MG63 (cell line): ENCODE data around the gene NCSTN. TPM values are rescaled to one million over a fixed set of nuclear protein-coding genes. Genes with fewer than 3 reads are reported as not detected.
A peak's percentile ranks its signal among the peaks of the same experiment; 100 is the strongest.

Experiments
- DNase-seq: peaks from one replicate; pipeline ENCODE4 v3.0.0-alpha.2; 2020
- H3K27me3 ChIP-seq: fragments of 250-450 bp; sonication (Bioruptor Pico); 2 replicates; pipeline ENCODE4 v1.5.1; 2020; ENCODE audit warnings: mild to moderate bottlenecking, moderate library complexity
- H3K36me3 ChIP-seq: fragments of 250-450 bp; sonication (Bioruptor Pico); 2 replicates; pipeline ENCODE4 v1.5.1; 2020; ENCODE audit warnings: mild to moderate bottlenecking, moderate library complexity
- H3K4me3 ChIP-seq: fragments of 250-450 bp; sonication (Bioruptor Pico); 2 replicates; pipeline ENCODE4 v1.5.1; 2020; ENCODE audit warnings: mild to moderate bottlenecking, moderate library complexity
- H3K9me3 ChIP-seq: fragments of 250-450 bp; sonication (Bioruptor Pico); 2 replicates; pipeline ENCODE4 v1.5.1; 2020; ENCODE audit warnings: mild to moderate bottlenecking, moderate library complexity
- total RNA-seq: library from RNA; depleted of rRNA; stranded (reverse); fragments of >200 nt; shearing (Covaris generic); gene quantifications from 2 replicates; pipeline ENCODE4 v1.2.3, GENCODE V29; 2014; ENCODE audit warnings: low replicate concordance; rRNA removed

NCSTN gene
- total RNA-seq = 31.5 and 50.6 TPM in 2 replicates

DNA sequence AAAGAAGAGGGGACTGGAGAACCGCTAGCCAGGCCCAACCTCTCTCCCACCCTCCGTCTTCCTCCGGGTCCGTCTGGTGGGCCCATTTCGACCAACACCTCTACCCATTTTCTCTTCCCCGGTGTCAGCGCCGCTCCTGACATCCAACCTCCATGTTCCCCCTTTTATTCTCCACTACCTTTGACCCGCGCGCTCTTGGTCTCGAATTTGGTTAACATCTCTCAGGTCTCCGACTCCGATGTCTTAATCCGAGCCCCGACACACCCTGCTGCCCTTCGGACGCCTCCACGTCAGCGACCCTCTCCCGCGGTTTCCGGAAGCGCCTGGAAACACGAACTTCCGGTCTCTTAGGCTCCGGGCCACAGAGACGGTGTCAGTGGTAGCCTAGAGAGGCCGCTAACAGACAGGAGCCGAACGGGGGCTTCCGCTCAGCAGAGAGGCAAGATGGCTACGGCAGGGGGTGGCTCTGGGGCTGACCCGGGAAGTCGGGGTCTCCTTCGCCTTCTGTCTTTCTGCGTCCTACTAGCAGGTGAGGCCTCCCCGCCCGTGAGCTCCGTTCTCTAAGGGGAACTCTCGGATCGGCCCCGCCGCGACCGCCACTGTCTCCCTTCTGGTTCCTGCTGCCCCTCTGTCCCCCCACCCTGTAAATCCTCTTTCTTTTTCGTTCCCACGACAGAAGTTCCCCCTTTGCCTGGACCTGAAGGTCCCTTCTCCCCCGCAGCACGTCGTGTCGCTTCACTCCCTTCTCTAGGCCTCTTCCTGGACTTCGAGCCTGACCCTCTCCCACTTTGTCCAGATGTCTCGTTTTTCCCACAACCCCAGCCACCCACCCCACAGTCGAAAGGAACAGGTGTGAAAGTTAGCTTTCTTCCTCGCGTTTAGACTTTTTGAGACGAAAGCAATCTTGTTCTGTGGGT lies at the start of gene NCSTN, which contains the start of gene COPA:
Gene NCSTN (plus strand): TSS at position 431 of the 917 bp plus-strand sequence. CDS start 14 bp downstream, at position 445.
Gene COPA (minus strand): TSS at position 298 of the 917 bp plus-strand sequence. CDS start 80 bp downstream, at position 218.
- H3K4me3 ChIP-seq = peak within 1 kb of the TSS; percentile 95
- DNase-seq = peak; percentile 96
- no peaks in the 10 kb centered on the region for H3K27me3 ChIP-seq
- H3K36me3 ChIP-seq = peaks cover 64% of the 10 kb centered on the region
- no peaks in the 10 kb centered on the region for H3K9me3 ChIP-seq

DNA sequence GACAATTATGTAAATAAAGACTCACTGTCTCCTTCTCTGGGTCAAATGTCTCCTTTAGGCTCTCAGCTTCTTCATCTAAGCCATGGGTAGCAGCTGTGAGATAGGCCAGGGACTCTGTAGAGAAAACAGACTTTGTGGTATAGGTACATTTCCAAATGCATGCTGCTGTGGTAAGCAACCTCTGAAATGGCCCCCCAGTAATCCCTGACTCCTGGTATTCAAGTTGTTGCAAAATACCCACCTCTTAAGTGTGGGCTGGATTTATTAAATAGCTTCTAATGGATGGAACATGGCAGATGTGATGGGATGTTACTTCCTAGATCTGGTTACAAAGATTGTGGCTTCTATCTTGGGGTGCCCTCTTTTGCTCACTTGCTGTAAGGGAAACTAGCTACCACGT lies 47.1 kb upstream of the NCSTN start:
- H3K4me3 ChIP-seq = no peak overlapping the region
- no peaks in the 10 kb centered on the region for H3K27me3 ChIP-seq
- no peak for DNase-seq
- peaks cover 98% of the 10 kb centered on the region for H3K36me3 ChIP-seq
- H3K9me3 ChIP-seq = no peaks in the 10 kb centered on the region

DNA sequence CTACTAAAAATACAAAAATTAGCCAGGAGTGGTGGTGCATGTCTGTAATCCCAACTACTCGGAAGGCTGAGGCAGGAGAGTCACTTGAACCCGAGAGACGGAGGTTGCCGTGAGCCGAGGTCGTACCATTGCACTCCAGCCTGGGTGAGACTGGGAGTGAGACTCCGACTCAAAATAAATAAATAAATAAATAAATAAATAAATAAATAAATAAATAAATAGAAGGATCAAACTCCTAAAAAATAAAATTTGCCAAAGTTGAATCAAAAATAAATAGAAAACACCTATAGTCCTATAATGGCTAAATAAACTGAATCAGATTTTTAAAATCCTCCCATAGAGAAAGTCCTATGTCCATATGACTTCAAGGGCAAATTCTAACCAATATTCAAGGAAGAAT lies 43.0 kb upstream of the NCSTN start:
- Histone ChIP-seq H3K27me3 (no peaks in the 10 kb centered on the region), H3K36me3 (peaks cover 94% of the 10 kb centered on the region), H3K9me3 (no peaks in the 10 kb centered on the region), H3K4me3 (no peak overlapping the region)
- no peak for DNase-seq

DNA sequence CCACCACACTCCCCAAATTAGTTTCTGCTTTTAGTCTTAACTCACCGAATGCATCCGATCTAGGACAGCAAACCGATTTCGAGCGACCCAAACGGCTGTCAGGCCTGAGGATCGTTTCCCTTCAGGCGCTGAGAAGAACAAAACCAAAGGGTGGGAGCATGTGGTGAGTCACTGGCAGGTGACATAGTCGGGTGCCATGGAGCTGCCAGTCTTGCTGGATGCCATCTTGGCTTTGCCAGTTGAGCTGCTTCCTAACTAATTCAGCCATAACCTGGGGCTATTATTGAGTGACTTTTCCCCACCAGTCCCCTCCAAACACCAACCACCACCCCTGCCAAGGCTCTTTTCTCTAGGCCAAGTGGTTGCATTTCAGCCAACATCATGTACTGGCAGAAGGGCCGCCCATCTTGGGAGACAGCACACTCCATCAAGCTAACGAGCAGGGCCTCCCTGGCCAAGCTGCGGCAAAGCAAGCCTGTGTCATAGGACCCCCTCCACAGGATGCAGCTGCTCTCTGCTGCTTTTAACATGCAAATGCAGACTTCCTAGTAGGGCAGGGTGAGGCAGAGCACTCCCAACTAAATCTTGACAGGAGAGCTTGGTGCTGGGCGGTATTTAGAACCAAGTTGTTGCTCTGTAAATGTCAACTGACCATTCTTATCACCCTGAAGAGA lies 35.9 kb upstream of the NCSTN start:
- Histone ChIP-seq H3K4me3 (no peak overlapping the region), H3K36me3 (peaks cover 94% of the 10 kb centered on the region), H3K27me3 (no peaks in the 10 kb centered on the region), H3K9me3 (no peaks in the 10 kb centered on the region)
- no peak for DNase-seq

DNA sequence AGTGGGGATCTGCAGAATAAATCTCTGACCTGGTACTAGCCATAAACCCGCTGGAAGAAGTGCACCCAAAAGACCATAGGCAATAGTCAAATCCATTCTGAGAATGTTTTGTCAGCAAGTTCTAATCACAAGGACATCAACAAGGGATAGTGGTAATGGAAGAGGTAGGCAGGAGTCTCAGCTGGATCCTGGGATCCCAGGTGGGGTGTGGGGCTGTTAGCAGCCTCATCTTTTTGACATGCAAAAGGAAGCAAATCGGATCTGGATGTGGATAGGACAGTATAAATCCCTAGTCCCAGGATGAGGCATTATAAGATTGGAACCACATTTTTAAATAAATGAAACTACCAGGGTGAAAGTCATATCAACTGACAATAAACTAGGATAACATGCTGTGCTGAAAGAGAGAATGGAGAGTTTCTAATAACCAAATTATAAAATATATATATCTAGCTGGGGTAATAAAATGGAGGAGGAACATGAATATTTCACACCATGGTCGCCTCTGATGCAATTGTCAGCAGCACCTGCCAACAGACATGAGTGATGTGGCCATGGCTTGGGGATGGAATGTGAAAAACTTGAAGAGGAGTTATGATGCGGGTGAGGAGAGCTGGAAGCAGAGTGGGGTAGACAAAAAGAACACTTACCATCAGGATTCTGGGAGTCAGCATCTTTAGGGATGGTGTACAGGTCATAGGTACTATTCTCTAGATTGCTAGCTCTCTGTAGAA lies 34.6 kb upstream of the NCSTN start:
- no peak for DNase-seq
- no peaks in the 10 kb centered on the region for H3K9me3 ChIP-seq
- no peaks in the 10 kb centered on the region for H3K27me3 ChIP-seq
- H3K4me3 ChIP-seq = no peak overlapping the region
- peaks cover 95% of the 10 kb centered on the region for H3K36me3 ChIP-seq

DNA sequence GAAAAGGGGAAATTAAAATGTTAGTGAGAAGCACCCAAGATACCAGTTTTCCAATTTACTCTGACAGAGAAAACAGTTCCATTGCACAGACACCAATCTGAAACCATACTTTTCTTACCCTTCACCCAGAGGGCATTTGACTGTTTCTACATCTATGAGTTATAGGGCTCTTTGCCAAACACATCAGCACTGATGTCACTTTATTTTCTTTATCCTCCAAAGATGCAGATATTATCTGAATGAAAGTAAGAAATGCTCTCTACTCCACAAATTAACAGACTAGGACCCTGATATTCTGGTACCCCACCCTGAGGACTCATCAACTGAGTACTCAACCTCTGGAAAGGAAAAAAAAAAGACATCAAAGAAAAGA lies 34.0 kb upstream of the NCSTN start:
- no peaks in the 10 kb centered on the region for H3K9me3 ChIP-seq
- H3K27me3 ChIP-seq = no peaks in the 10 kb centered on the region
- H3K4me3 ChIP-seq = no peak overlapping the region
- DNase-seq = no peak
- H3K36me3 ChIP-seq = peaks cover 97% of the 10 kb centered on the region

DNA sequence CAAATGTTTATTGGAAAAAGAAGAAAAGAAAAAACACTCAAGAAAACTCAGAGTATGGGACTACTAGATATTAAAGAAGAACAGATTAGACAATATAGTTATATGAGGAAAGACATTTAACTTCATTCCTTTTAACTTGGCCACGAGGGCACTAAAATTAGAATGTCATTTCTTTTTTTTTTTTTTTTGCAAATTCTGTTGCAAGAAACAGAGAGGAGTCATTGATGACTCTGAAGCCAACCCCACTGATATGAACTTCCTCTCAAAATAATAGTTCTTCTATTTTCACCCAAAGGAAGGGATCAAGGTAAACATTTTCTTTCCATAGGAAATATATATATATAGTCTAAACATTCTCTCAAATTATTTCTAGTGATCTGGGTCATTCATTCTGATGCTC lies 33.6 kb upstream of the NCSTN start:
- no peak overlapping the region for H3K4me3 ChIP-seq
- no peak for DNase-seq
- no peaks in the 10 kb centered on the region for H3K27me3 ChIP-seq
- peaks cover 97% of the 10 kb centered on the region for H3K36me3 ChIP-seq
- no peaks in the 10 kb centered on the region for H3K9me3 ChIP-seq

DNA sequence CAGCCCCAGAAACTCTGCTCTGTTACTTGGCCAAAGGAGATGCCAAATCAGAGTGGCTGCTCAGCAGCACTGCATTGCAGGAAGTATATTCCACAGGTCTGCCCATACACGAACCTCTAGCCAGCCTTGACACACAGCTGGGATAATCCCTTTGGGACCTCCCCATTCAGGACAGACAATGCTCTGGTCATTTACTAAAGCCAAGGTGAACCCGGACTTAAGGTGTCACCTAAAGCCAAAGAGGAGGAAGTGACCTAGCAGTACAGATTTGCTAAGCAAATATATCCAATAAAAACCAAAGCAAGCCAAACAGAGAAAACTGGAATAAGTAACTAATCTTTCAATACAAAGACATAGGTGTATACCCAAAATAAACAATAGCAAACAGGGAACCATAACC lies 27.8 kb upstream of the NCSTN start:
- Histone ChIP-seq H3K9me3 (peaks cover 3% of the 10 kb centered on the region; the same call in 1 of the 2 replicates), H3K4me3 (no peak overlapping the region), H3K27me3 (no peaks in the 10 kb centered on the region), H3K36me3 (peaks cover 96% of the 10 kb centered on the region)
- no peak for DNase-seq

DNA sequence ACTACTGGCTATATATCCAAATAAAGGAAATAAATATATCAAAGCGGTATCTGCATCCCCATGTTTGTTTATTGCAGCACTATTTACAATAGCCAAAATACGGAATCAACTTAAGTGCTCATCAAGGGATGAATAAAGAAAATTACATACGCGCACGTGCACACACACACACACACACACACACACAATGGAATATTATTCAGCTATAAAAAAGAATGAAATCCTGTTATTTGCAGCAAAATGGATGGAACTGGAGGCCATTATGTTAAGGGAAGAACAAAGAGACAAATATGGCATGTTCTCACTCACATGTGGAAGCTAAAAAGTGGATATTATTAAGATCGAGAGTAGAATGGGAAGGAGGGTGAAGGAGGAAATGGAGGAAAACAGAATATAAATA lies 20.4 kb upstream of the NCSTN start:
- Histone ChIP-seq H3K4me3 (no peak overlapping the region), H3K9me3 (no peaks in the 10 kb centered on the region; the same call in 1 of the 2 replicates), H3K36me3 (peaks cover 90% of the 10 kb centered on the region), H3K27me3 (no peaks in the 10 kb centered on the region)
- DNase-seq = no peak

DNA sequence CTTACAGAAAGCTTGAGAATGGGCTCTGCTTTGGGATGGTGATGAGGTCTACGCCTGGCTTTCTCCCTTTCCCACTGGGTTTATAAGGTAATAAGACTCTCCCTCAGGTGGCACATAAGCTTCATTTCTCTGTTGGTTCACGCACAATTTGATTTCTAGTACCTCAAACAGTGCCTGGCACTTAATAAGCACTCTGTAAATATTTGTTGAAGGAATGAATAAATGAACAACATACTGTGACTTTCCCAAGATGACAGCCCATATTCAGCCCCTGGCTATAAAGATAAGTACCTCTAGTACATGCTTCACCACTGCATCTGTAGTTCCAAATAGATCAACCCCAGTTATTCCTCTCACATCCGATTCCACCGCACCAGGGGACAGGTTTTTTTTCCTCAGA lies 17.9 kb upstream of the NCSTN start:
- Histone ChIP-seq H3K9me3 (no peaks in the 10 kb centered on the region), H3K27me3 (no peaks in the 10 kb centered on the region), H3K4me3 (no peak overlapping the region), H3K36me3 (peaks cover 92% of the 10 kb centered on the region)
- no peak for DNase-seq

DNA sequence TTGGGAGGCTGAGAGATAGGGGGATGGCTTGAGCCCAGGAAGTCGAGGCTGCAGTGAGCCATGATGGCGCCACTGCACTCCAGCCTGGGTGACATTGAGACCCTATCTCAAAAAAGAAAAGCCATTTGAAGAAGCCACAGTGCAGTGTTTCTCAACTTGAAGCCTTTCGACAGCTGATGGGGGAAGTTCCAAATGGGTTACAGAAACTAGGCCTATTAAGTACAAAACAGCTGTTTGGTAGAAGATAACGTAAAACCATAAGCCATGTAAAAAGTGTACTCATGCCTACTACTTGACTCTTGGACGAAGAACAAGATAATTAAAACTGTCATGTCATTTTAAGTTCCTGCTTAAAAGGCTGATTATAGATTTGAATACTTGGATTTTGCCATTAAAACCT lies 16.8 kb upstream of the NCSTN start:
- Histone ChIP-seq H3K9me3 (no peaks in the 10 kb centered on the region), H3K27me3 (no peaks in the 10 kb centered on the region), H3K4me3 (no peak overlapping the region), H3K36me3 (peaks cover 96% of the 10 kb centered on the region)
- no peak for DNase-seq

DNA sequence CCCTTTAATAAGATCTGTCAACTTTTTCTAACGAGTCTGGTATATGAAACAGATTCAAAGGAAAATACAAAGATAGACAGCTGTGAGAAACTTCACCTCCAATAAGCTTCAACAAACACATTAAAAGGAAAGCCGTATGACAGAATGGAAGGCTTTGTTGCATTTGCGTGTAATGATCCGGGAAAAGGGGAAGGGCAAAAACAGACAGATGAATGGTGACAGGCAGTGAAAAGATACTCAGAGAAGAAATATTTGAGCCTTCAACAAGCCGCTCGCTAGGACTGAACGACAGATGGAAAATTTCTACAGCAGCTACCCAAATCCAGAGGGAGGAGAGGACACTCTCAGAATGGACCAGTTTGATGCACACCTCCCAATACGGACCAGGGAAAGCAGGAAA lies 15.0 kb upstream of the NCSTN start:
- DNase-seq = no peak
- H3K4me3 ChIP-seq = no peak overlapping the region
- no peaks in the 10 kb centered on the region for H3K27me3 ChIP-seq
- no peaks in the 10 kb centered on the region for H3K9me3 ChIP-seq
- H3K36me3 ChIP-seq = peaks cover 96% of the 10 kb centered on the region

DNA sequence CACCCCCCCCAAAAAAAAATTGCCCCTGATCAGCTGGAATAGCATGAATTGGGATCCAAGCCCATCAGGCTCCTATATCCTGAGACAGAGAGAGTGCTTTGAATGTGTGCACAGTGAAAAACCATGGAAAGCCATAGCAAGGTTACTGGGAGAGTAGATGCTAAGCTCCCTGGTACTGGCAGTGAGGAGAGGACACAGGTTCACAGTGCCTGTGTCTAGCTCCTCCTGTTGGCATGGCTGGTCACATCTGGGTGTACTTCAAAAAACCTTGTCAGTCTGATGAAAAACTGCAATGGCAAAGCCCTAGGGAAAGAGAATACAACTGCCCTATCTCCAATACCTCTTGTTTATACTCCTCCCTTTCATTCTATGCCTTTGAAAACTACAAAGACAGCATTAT lies 13.1 kb upstream of the NCSTN start:
- Histone ChIP-seq H3K9me3 (no peaks in the 10 kb centered on the region), H3K4me3 (no peak overlapping the region), H3K36me3 (peaks cover 98% of the 10 kb centered on the region), H3K27me3 (no peaks in the 10 kb centered on the region)
- DNase-seq = no peak

DNA sequence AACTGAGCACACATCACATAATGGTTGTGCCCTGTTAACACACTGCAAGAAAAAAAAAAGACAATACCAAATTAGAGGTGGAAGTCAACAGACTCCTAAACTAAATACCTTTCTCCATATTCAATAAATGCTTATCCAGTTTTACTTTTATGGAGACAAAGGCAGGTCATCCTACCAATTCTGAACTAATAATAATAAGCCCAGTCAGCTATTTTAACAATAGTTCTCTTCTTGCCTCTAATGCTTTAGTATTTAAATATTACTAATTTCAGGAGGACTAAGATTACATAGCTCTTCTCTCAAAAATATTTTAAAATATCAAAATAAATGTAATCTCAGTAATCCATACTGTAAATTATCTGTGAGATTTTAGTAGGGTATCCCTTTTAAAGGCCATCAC lies 10.7 kb upstream of the NCSTN start:
- no peaks in the 10 kb centered on the region for H3K9me3 ChIP-seq
- peaks cover 89% of the 10 kb centered on the region for H3K36me3 ChIP-seq
- no peak for DNase-seq

DNA sequence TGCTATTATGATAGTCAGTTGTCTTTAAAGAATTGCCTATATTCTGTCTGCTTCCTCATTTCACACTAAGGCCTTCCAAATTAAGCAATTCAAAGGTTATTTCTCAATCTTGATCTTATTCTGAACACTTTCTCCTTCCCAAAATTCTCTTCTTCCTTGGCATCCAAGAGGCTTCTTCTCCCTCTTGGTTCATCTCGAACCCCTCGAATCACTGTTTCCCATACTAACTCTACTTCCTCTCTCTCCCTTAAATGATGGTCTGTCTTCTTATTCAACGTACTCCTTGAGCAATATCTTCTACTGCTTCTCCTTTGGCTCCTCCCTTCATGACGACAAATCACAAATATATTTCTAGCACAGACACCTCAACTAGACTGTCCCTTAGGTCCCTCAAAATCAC lies 4.6 kb upstream of the NCSTN start:
- Histone ChIP-seq H3K36me3 (peaks cover 69% of the 10 kb centered on the region), H3K9me3 (no peaks in the 10 kb centered on the region), H3K4me3 (no peak overlapping the region), H3K27me3 (no peaks in the 10 kb centered on the region)
- DNase-seq = no peak

More for the DNA sequence above, 10.7 kb upstream of the NCSTN start:
- Histone ChIP-seq H3K4me3 (no peak overlapping the region), H3K27me3 (no peaks in the 10 kb centered on the region)

DNA sequence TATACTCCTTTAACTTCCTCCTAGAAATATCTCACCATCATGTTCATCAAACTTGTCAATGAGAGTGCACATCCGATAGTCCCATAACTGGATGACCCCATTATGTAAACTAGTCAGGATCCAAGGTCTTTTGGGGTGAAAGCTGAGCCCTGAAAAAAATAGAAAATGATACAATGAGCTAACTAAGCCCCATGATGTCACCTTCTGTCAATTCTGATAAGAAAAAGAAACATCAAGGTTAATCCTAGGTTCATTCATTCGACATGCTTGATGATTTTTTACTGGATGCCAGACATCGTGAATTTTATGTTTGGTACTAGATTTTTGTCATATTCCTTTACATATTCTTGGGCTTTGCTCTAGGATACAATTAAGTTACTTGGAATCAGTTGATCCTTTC lies 3.0 kb upstream of the NCSTN start:
- Histone ChIP-seq H3K9me3 (no peaks in the 10 kb centered on the region), H3K36me3 (peaks cover 60% of the 10 kb centered on the region), H3K4me3 (no peak overlapping the region), H3K27me3 (no peaks in the 10 kb centered on the region)
- DNase-seq = no peak

DNA sequence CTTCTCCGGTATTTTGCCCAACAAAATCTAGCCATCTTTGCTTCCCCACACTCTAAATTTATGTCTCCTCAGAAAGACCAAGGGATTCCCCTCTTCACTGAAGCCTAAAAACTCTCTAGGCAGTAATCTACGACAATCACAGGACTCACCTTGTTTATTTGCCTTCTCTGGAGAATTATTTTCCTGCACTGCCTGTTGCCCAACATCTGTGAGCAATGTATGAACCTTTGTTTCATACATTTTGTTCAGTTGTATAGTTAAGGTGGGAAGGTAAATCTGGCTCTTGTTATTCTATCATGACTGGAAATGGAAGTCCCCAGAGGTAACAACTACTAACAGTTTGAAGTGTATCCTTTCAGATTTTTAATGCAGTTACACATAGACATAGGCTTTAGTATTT lies 2.3 kb upstream of the NCSTN start:
- peaks cover 60% of the 10 kb centered on the region for H3K36me3 ChIP-seq
- DNase-seq = no peak

More for the DNA sequence above, 2.3 kb upstream of the NCSTN start:
- Histone ChIP-seq H3K27me3 (no peaks in the 10 kb centered on the region), H3K9me3 (no peaks in the 10 kb centered on the region), H3K4me3 (no peak overlapping the region)
